ENCODE data around the gene SPCS3.

- TF ChIP-seq FOXP2 (optimal IDR thresholded peaks at IDR 0.05; ENCODE audit: control extremely low read depth, extremely low read length, insufficient read depth), result no peak
- no peak for TF ChIP-seq POLR2AphosphoS5 (IDR thresholded peaks at IDR 0.05; ENCODE audit: borderline replicate concordance, low read depth, low read length)
- TF ChIP-seq EZH2 (IDR thresholded peaks at IDR 0.05), result no peak
Observed at GRCh38 chr4:176272799-176273198, 47.0 kb upstream of the SPCS3 start.

Data from SK-N-MC (cell line).